DND-41 (cell line): Measurements from ENCODE around the gene SHPK.

ENCODE experiments used
- EZH2 ChIP-seq: IDR thresholded peaks from 3 replicates; pipeline ENCODE4 v1.6.1; 2012; ENCODE audit warnings: borderline replicate concordance, low read depth, mild to moderate bottlenecking, moderate library complexity, low read length, inconsistent platforms; ENCODE audit not compliant: severe bottlenecking
- TF ChIP-seq, protein P1 (sequence below): IDR thresholded peaks from 2 replicates; pipeline ENCODE4 v1.5.1; 2012; ENCODE audit warnings: borderline replicate concordance, low read length, moderate library complexity, mild to moderate bottlenecking; ENCODE audit not compliant: poor library complexity, severe bottlenecking; ENCODE audit errors: extremely low read depth

DNA sequence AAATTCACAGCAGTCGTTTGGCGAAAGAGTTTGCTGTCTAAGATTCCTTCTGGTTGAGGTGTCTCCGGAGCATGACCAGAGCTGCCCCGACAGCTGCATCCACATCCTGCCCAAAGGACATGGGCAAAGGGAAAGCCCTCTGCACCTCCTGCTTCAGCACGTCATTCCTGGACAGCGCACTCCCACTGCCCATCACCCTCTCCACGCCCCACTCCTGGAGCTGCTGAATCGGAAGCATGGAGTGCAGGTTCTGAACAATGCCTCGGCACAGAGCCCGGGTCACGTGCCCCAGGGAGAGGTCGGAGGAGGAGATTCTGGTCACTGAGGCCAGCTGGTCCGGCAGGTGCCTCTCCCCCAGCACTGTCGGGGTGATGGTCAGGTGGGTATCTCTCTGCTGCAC, 25.5 kb downstream of the SHPK start:
- TF ChIP-seq, protein P1, sequence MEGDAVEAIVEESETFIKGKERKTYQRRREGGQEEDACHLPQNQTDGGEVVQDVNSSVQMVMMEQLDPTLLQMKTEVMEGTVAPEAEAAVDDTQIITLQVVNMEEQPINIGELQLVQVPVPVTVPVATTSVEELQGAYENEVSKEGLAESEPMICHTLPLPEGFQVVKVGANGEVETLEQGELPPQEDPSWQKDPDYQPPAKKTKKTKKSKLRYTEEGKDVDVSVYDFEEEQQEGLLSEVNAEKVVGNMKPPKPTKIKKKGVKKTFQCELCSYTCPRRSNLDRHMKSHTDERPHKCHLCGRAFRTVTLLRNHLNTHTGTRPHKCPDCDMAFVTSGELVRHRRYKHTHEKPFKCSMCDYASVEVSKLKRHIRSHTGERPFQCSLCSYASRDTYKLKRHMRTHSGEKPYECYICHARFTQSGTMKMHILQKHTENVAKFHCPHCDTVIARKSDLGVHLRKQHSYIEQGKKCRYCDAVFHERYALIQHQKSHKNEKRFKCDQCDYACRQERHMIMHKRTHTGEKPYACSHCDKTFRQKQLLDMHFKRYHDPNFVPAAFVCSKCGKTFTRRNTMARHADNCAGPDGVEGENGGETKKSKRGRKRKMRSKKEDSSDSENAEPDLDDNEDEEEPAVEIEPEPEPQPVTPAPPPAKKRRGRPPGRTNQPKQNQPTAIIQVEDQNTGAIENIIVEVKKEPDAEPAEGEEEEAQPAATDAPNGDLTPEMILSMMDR = no peak
- TF ChIP-seq EZH2 = no peak
